Natural killer cell (primary cell): ENCODE results near the gene PVALEF. TPM values are rescaled to one million over a fixed set of nuclear protein-coding genes. Genes with fewer than 3 reads are reported as not detected.

Experiments used
- ATAC-seq, 3 donors: fragments of 150-1000 bp in 2 of 3; fragments of 200-7000 bp in 1 of 3; cut with Tn5 transposase; 1 replicate in 1 of 3; 2 replicates in 2 of 3; pipeline ENCODE4 v1.10.0; 2021; ENCODE audit warnings: mild to moderate bottlenecking in 2 of 3, moderate library complexity in 2 of 3
- DNase-seq, 2 donors: peaks; one replicate each; pipeline versions ENCODE4 v3.0.0 to v3.0.0-alpha.2; 2013 to 2021; ENCODE audit warnings: mixed read lengths in 1 of 2
- H3K27ac ChIP-seq: one replicate; pipeline ENCODE4 v1.5.1; 2013; ENCODE audit warnings: mild to moderate bottlenecking, low read length
- H3K27me3 ChIP-seq: one replicate; pipeline ENCODE4 v1.6.1; 2013; ENCODE audit warnings: low read length; ENCODE audit not compliant: control insufficient read depth, insufficient read depth
- H3K36me3 ChIP-seq: one replicate; pipeline ENCODE4 v1.6.1; 2013; ENCODE audit warnings: low read length; ENCODE audit not compliant: control insufficient read depth, insufficient read depth
- H3K4me1 ChIP-seq: one replicate; pipeline ENCODE4 v1.6.1; 2013; ENCODE audit warnings: low read length; ENCODE audit not compliant: control insufficient read depth, insufficient read depth
- H3K4me3 ChIP-seq: one replicate; pipeline ENCODE4 v1.5.1; 2013; ENCODE audit warnings: low read length
- H3K9me3 ChIP-seq: one replicate; pipeline ENCODE4 v1.6.1; 2013; ENCODE audit warnings: low read length; ENCODE audit not compliant: control insufficient read depth, insufficient read depth
- H3K27ac Mint-ChIP-seq, 2 donors: one replicate each; pipeline ENCODE4 v1.8.0; 2022; ENCODE audit warnings: mild to moderate bottlenecking in 2 of 2, mixed read lengths in 2 of 2, moderate library complexity in 1 of 2
- H3K27me3 Mint-ChIP-seq, 2 donors: one replicate each; pipeline ENCODE4 v1.8.0; 2022; ENCODE audit warnings: low read depth in 2 of 2, mixed read lengths in 2 of 2
- H3K36me3 Mint-ChIP-seq: one replicate; pipeline ENCODE4 v1.8.0; 2022; ENCODE audit warnings: mixed read lengths
- H3K4me1 Mint-ChIP-seq, 2 donors: one replicate each; pipeline ENCODE4 v1.8.0; 2022; ENCODE audit warnings: mixed read lengths in 2 of 2
- H3K4me3 Mint-ChIP-seq: one replicate; pipeline ENCODE4 v1.8.0; 2022; ENCODE audit warnings: mild to moderate bottlenecking, moderate library complexity, mixed read lengths
- H3K9me3 Mint-ChIP-seq, 2 donors: one replicate each; pipeline ENCODE4 v1.8.0; 2022; ENCODE audit warnings: mixed read lengths in 2 of 2
- CTCF ChIP-seq: fragments of 200-600 bp; IDR thresholded peaks from one replicate; pipeline ENCODE4 v1.8.0; 2022; ENCODE audit warnings: antibody characterized with exemption
- WGBS: methylation state at CpG from one replicate; pipeline ENCODE4 v1.1.7; 2013; ENCODE audit warnings: missing lambda C conversion rate; ENCODE audit not compliant: insufficient coverage; 5-methylcytosine and 5-hydroxymethylcytosine counted together
- intact Hi-C: fragments of 100-400 bp; cut with micrococcal nuclease; formaldehyde crosslinking; loops from one replicate; pipeline ENCODE4 v1.14.2; 2022
- total RNA-seq, 4 donors: library from RNA; stranded (reverse); fragments of 120-200 nt in 1 of 4; gene quantifications; one replicate each; pipeline versions ENCODE4 v1.2.3 to v1.2.4, GENCODE V29; 2013 to 2022

PVALEF gene
- total RNA-seq, 3 donors from 2014 or later (not counting 1 experiment from before 2014, with no cell fraction given), result not detected

GRCh38 chr17:81159611-81160265 lies 5.6 kb upstream of the PVALEF start:
- Mint-ChIP-seq H3K36me3 (no peaks in the 10 kb centered on the region), H3K27ac (peak overlapping the region; percentile 71 to 90), H3K9me3 (no peaks in the 10 kb centered on the region), H3K4me3 (peak overlapping the region; percentile 31), H3K27me3 (peaks cover 0 to 4% of the 10 kb centered on the region in 2 donors), H3K4me1 (peaks cover 4 to 18% of the 10 kb centered on the region in 2 donors)
- Histone ChIP-seq H3K4me1 (peaks cover 22% of the 10 kb centered on the region), H3K27ac (peak overlapping the region; percentile 52), H3K27me3 (peaks cover 3% of the 10 kb centered on the region), H3K9me3 (no peaks in the 10 kb centered on the region), H3K36me3 (no peaks in the 10 kb centered on the region), H3K4me3 (peak overlapping the region; percentile 48)
- DNase-seq (no peak), ATAC-seq (peak; percentile 19 to 40 (median 38))
- intact Hi-C loops, result no loop called here
- WGBS, result 39% methylated on average over 25 of the region's 25 CpGs
- no peak for TF ChIP-seq CTCF

GRCh38 chr17:81160306-81160705 lies 5.0 kb upstream of the PVALEF start:
- no peaks in the 10 kb centered on the region for H3K9me3 ChIP-seq
- H3K27ac ChIP-seq, result peak overlapping the region; percentile 52
- Mint-ChIP-seq H3K36me3 (no peaks in the 10 kb centered on the region), H3K9me3 (no peaks in the 10 kb centered on the region), H3K4me3 (peak overlapping the region; percentile 92), H3K27me3 (peaks cover 0 to 4% of the 10 kb centered on the region in 2 donors), H3K27ac (peak overlapping the region; percentile 71 to 90), H3K4me1 (peaks cover 4 to 18% of the 10 kb centered on the region in 2 donors)
- peaks cover 24% of the 10 kb centered on the region for H3K4me1 ChIP-seq
- H3K36me3 ChIP-seq, result no peaks in the 10 kb centered on the region
- intact Hi-C loops, result no loop called here
- ATAC-seq (peak; percentile 72 to 86 (median 76)), DNase-seq (peak in 1 of 2 donors; percentile 47)
- H3K4me3 ChIP-seq, result peak overlapping the region; percentile 48
- peaks cover 8% of the 10 kb centered on the region for H3K27me3 ChIP-seq
- TF ChIP-seq CTCF, result no peak
- 3% methylated on average over 28 of the region's 28 CpGs for WGBS

GRCh38 chr17:81160747-81161453 lies 4.4 kb upstream of the PVALEF start:
- 61% methylated on average over 32 of the region's 32 CpGs for WGBS
- Histone ChIP-seq H3K4me3 (peak overlapping the region; percentile 48), H3K9me3 (no peaks in the 10 kb centered on the region), H3K4me1 (peaks cover 29% of the 10 kb centered on the region), H3K36me3 (no peaks in the 10 kb centered on the region), H3K27me3 (peaks cover 12% of the 10 kb centered on the region), H3K27ac (peak overlapping the region; percentile 52)
- H3K9me3 Mint-ChIP-seq, result no peaks in the 10 kb centered on the region
- DNase-seq (no peak), ATAC-seq (peak; percentile 25 to 60 (median 35))
- H3K27ac Mint-ChIP-seq, result peak overlapping the region; percentile 71 to 90
- intact Hi-C loops, result no loop called here
- H3K4me3 Mint-ChIP-seq, result peak overlapping the region; percentile 92
- H3K27me3 Mint-ChIP-seq, result peaks cover 0 to 4% of the 10 kb centered on the region in 2 donors
- H3K4me1 Mint-ChIP-seq, result peaks cover 4 to 18% of the 10 kb centered on the region in 2 donors
- H3K36me3 Mint-ChIP-seq, result no peaks in the 10 kb centered on the region
- no peak for TF ChIP-seq CTCF
